NOMO-1 treated with DMSO at 0.1 percent for 48 hours (cell line): ENCODE data around the gene DOK7.
"Not testable (repeated sequence)": the region's sequence is repeated elsewhere in the genome, so short reads cannot be mapped to it uniquely, and the experiment has no call there.

Experiments
- DNase-seq: peaks from one replicate; lab custom pipeline; 2025; ENCODE audit not compliant: unreplicated experiment; lab: John Stamatoyannopoulos, UW

DOK7 gene

GRCh38 chr4:3501126-3501824 is 38.2 kb downstream of the DOK7 start:
- no peak for DNase-seq

GRCh38 chr4:3501825-3502425 is 38.8 kb downstream of the DOK7 start:
- DNase-seq, result no peak

- DNase-seq, result no peak
Measured at GRCh38 chr4:3502941-3503936, 40.1 kb downstream of the DOK7 start.

- no peak for DNase-seq
Measured at GRCh38 chr4:3505231-3505630, 42.1 kb downstream of the DOK7 start.

GRCh38 chr4:3508542-3508941 is 45.4 kb downstream of the DOK7 start:
- no peak for DNase-seq

- DNase-seq, result no peak
Measured at GRCh38 chr4:3510481-3510880, 47.4 kb downstream of the DOK7 start.

GRCh38 chr4:3511187-3511586 is 48.1 kb downstream of the DOK7 start:
- no peak for DNase-seq

GRCh38 chr4:3511601-3512000 is 48.5 kb downstream of the DOK7 start:
- DNase-seq, result not testable (repeated sequence)

- no peak for DNase-seq
Measured at GRCh38 chr4:3512279-3512678, 49.2 kb downstream of the DOK7 start.

GRCh38 chr4:3512719-3513118 is 49.6 kb downstream of the DOK7 start:
- no peak for DNase-seq

- no peak for DNase-seq
Measured at GRCh38 chr4:3513807-3514206, 50.7 kb downstream of the DOK7 start.

GRCh38 chr4:3514221-3514780 is 51.2 kb downstream of the DOK7 start:
- DNase-seq, result no peak

GRCh38 chr4:3514806-3515501 is 51.8 kb downstream of the DOK7 start:
- no peak for DNase-seq

GRCh38 chr4:3515646-3516045 is 52.5 kb downstream of the DOK7 start:
- no peak for DNase-seq

GRCh38 chr4:3516061-3516835 is 53.1 kb downstream of the DOK7 start:
- no peak for DNase-seq

- no peak for DNase-seq
Measured at GRCh38 chr4:3516836-3517730, 54.0 kb downstream of the DOK7 start.

GRCh38 chr4:3517731-3518510 is 54.8 kb downstream of the DOK7 start:
- no peak for DNase-seq

- no peak for DNase-seq
Measured at GRCh38 chr4:3518511-3518880, 55.4 kb downstream of the DOK7 start.
